ENCODE data around the gene ARHGEF5.
"Not testable (repeated sequence)": the region's sequence is repeated elsewhere in the genome, so short reads cannot be mapped to it uniquely, and the experiment has no call there.

- TF ChIP-seq CTCF, POLR2A (IDR thresholded peaks at IDR 0.05): not testable (repeated sequence)
Measured at GRCh38 chr7:144331996-144332288, 23.3 kb upstream of the ARHGEF5 start.

Data from testis (tissue), 2 donors.